ENCODE data around the gene TKTL1. TPM values are rescaled to one million over a fixed set of nuclear protein-coding genes. Genes with fewer than 3 reads are reported as not detected.

TKTL1 gene
- polyA plus RNA-seq, 1 donor (not counting 4 experiments of a cell fraction or from before 2014, with no cell fraction given) = not detected

DNA sequence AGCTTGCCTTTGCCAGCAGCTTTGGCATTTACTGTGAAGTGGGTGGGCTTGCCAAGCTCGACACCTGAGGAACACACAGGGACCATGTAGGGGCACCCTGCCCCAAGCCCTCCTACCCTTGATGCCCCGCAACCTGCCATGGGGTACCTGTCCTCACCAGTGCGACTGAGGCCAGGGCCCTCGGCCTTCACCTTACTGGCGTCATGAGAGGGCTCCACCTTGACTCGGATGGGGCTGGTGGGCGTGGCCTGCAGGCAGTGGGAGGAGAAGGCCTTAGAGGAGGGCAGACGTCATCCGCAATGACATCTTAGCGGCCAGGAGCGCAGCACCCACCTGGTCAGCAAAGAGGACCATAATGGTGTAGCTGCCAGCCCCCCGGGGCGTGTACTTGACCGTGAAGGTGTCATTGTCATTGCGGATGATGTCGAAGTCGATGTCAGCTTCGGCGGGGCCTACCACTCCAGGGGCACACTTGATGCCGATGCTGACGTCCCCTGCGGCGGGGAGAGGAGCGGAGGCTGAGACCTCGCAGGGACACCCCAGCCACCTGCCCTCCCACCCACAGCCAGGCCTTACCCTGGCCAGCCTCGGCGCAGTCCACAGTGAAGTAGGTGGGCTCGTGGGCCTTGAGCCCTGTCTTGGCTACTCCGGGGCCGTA, 66.6 kb downstream of the TKTL1 start:
- FAIRE-seq = no peak
- peaks cover 4% of the 10 kb centered on the region for H3K4me1 ChIP-seq (ENCODE audit: control insufficient read depth, extremely low read depth, insufficient read depth, low read length)
- TF ChIP-seq, protein P1, sequence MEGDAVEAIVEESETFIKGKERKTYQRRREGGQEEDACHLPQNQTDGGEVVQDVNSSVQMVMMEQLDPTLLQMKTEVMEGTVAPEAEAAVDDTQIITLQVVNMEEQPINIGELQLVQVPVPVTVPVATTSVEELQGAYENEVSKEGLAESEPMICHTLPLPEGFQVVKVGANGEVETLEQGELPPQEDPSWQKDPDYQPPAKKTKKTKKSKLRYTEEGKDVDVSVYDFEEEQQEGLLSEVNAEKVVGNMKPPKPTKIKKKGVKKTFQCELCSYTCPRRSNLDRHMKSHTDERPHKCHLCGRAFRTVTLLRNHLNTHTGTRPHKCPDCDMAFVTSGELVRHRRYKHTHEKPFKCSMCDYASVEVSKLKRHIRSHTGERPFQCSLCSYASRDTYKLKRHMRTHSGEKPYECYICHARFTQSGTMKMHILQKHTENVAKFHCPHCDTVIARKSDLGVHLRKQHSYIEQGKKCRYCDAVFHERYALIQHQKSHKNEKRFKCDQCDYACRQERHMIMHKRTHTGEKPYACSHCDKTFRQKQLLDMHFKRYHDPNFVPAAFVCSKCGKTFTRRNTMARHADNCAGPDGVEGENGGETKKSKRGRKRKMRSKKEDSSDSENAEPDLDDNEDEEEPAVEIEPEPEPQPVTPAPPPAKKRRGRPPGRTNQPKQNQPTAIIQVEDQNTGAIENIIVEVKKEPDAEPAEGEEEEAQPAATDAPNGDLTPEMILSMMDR (optimal IDR thresholded peaks at IDR 0.05 in 1 of 3, IDR thresholded peaks at IDR 0.05 in 1 of 3, conservative IDR thresholded peaks at IDR 0.05 in 1 of 3; ENCODE audit: extremely low read depth in 1 of 3, insufficient read depth in 2 of 3, low read length in 3 of 3) = no peak
- no peak for TF ChIP-seq EZH2 (IDR thresholded peaks at IDR 0.05; ENCODE audit: low read length)

DNA sequence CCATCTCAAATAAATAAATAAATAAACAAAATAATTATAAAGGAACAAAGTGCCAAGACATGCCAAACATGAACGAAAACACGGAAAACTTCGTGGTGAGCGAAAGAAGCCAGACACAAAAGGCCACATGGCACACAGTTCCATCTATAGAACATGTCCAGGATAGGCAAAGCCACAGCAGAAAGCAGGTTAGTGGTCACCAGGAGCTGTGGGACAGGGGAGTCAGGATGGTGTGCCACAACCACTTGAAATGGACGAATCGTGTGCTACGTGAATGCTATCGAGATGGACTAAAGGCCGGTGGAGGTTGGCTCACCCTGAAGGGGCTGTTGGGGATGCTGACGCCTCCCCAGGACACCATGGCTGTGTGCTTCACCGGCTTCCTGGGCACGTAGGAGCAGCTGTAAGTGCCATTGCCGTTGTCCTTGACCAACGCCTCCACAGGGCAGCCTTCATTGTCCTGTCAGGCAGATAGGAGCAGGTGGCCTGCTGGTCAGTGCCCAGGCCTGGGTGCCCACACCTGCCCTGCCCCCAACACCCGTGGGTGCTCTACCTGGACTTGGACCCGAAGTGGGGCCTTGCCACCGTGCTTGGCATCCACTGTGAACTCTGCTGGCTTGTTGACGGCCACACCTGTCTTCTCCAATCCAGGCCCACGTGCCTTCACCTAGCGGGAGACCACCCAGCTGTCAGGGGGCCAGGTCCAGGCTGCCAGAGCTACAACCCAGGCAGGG, 68.3 kb downstream of the TKTL1 start:
- TF ChIP-seq, protein P1 (optimal IDR thresholded peaks at IDR 0.05 in 1 of 3, IDR thresholded peaks at IDR 0.05 in 1 of 3, conservative IDR thresholded peaks at IDR 0.05 in 1 of 3; ENCODE audit: extremely low read depth in 1 of 3, insufficient read depth in 2 of 3, low read length in 3 of 3) = no peak
- no peak for TF ChIP-seq EZH2 (IDR thresholded peaks at IDR 0.05; ENCODE audit: low read length)
- no peak for FAIRE-seq
- H3K4me2 ChIP-seq (ENCODE audit: control insufficient read depth, extremely low read depth, insufficient read depth, low read depth, low read length) = no peak overlapping the region
- dilution Hi-C loops (cut with MboI; ENCODE audit: extremely low pct_ligation_motif_present, low sequenced_read_pairs) = no loop called here
- no peak overlapping the region for H3K4me3 ChIP-seq (ENCODE audit: control insufficient read depth in 2 of 3, extremely low read depth in 1 of 3, insufficient read depth in 2 of 3, low read depth in 1 of 3, low read length in 3 of 3)
- H3K27ac ChIP-seq (ENCODE audit: control insufficient read depth, insufficient read depth, low read length) = no peak overlapping the region
- no peaks in the 10 kb centered on the region for H3K9me1 ChIP-seq (ENCODE audit: control insufficient read depth, extremely low read depth, insufficient read depth, low read length)
- H3K4me1 ChIP-seq (ENCODE audit: control insufficient read depth, extremely low read depth, insufficient read depth, low read length) = peaks cover 16% of the 10 kb centered on the region
- H4K20me1 ChIP-seq (ENCODE audit: control insufficient read depth, extremely low read depth, insufficient read depth, low read length) = peaks cover 38% of the 10 kb centered on the region
- no peaks in the 10 kb centered on the region for H3K27me3 ChIP-seq (ENCODE audit: control insufficient read depth, extremely low read depth, insufficient read depth, low read length)
- DNase-seq (ENCODE audit: low read depth, low spot score) = no peak
- no peak overlapping the region for H2AFZ ChIP-seq (ENCODE audit: control insufficient read depth, low read length)
- H3K9me3 ChIP-seq (ENCODE audit: control insufficient read depth, low read depth, low read length) = no peaks in the 10 kb centered on the region
- peaks cover 16 to 26% of the 10 kb centered on the region in 2 experiments for H3K36me3 ChIP-seq (ENCODE audit: control insufficient read depth in 2 of 2, extremely low read depth in 1 of 2, insufficient read depth in 2 of 2, low read length in 2 of 2)
- H3K79me2 ChIP-seq (ENCODE audit: control insufficient read depth, insufficient read depth, low read length) = peaks cover 81% of the 10 kb centered on the region
- H3K9ac ChIP-seq (ENCODE audit: control insufficient read depth, extremely low read depth, insufficient read depth, low read length) = no peak overlapping the region

More for the DNA sequence above, 66.6 kb downstream of the TKTL1 start:
- no peaks in the 10 kb centered on the region for H3K27me3 ChIP-seq (ENCODE audit: control insufficient read depth, extremely low read depth, insufficient read depth, low read length)
- DNase-seq (ENCODE audit: low read depth, low spot score) = no peak
- H3K4me3 ChIP-seq (ENCODE audit: control insufficient read depth in 2 of 3, extremely low read depth in 1 of 3, insufficient read depth in 2 of 3, low read depth in 1 of 3, low read length in 3 of 3) = no peak overlapping the region
- peaks cover 46% of the 10 kb centered on the region for H4K20me1 ChIP-seq (ENCODE audit: control insufficient read depth, extremely low read depth, insufficient read depth, low read length)
- no peak overlapping the region for H2AFZ ChIP-seq (ENCODE audit: control insufficient read depth, low read length)
- peaks cover 18 to 21% of the 10 kb centered on the region in 2 experiments for H3K36me3 ChIP-seq (ENCODE audit: control insufficient read depth in 2 of 2, extremely low read depth in 1 of 2, insufficient read depth in 2 of 2, low read length in 2 of 2)
- H3K79me2 ChIP-seq (ENCODE audit: control insufficient read depth, insufficient read depth, low read length) = peaks cover 79% of the 10 kb centered on the region
- H3K9me3 ChIP-seq (ENCODE audit: control insufficient read depth, low read depth, low read length) = no peaks in the 10 kb centered on the region
- dilution Hi-C loops (cut with MboI; ENCODE audit: extremely low pct_ligation_motif_present, low sequenced_read_pairs) = no loop called here
- no peaks in the 10 kb centered on the region for H3K9me1 ChIP-seq (ENCODE audit: control insufficient read depth, extremely low read depth, insufficient read depth, low read length)
- no peak overlapping the region for H3K4me2 ChIP-seq (ENCODE audit: control insufficient read depth, extremely low read depth, insufficient read depth, low read depth, low read length)
- no peak overlapping the region for H3K9ac ChIP-seq (ENCODE audit: control insufficient read depth, extremely low read depth, insufficient read depth, low read length)
- H3K27ac ChIP-seq (ENCODE audit: control insufficient read depth, insufficient read depth, low read length) = no peak overlapping the region
